K562 (cell line): Measurements from ENCODE around the gene HLA-B. TPM values are rescaled to one million over a fixed set of nuclear protein-coding genes. Genes with fewer than 3 reads are reported as not detected.

Source experiments
- BHLHE40 ChIP-seq: IDR thresholded peaks from 2 replicates; pipeline ENCODE4 v1.6.1; 2011; ENCODE audit warnings: low read length, improper control_type of control experiment
- HNRNPLL ChIP-seq: fragments of 200-400 bp; formaldehyde crosslinking; IDR thresholded peaks from 2 replicates; pipeline ENCODE4 v1.6.1; 2017; ENCODE audit warnings: low read length, low read depth, mild to moderate bottlenecking; ENCODE audit not compliant: poor library complexity, severe bottlenecking
- JUND ChIP-seq, 2 experiments: IDR thresholded peaks; 2 replicates in 1 of 2; 3 replicates in 1 of 2; pipeline ENCODE4 v1.6.1; 2011; ENCODE audit warnings: borderline replicate concordance in 2 of 2, low read depth in 2 of 2, low read length in 2 of 2, improper control_type of control experiment in 1 of 2, missing biosample characterization in 1 of 2, missing genetic modification characterization in 1 of 2, missing genetic modification reagents in 1 of 2
- L3MBTL2 ChIP-seq: fragments of 450-650 bp; IDR thresholded peaks from 2 replicates; pipeline ENCODE4 v1.6.1; 2016; ENCODE audit warnings: mild to moderate bottlenecking, moderate library complexity
- LCOR ChIP-seq: sonication (generic); formaldehyde crosslinking; IDR thresholded peaks from 2 replicates; pipeline ENCODE4 v1.8.0; 2022; ENCODE audit warnings: mild to moderate bottlenecking, missing genetic modification reagents
- MTA2 ChIP-seq: fragments of 450-650 bp; IDR thresholded peaks from 2 replicates; pipeline ENCODE4 v1.6.1; 2016; ENCODE audit warnings: low read depth
- MYC ChIP-seq, 2 experiments: fragments of 250-450 bp in 1 of 2; sonication (Bioruptor Pico) in 1 of 2; IDR thresholded peaks; 2 replicates each; pipeline versions ENCODE4 v1.5.1 to v1.6.1; 2012 to 2021; ENCODE audit warnings: low read depth in 2 of 2, borderline replicate concordance in 1 of 2, improper control_type of control experiment in 1 of 2, low read length in 1 of 2, mild to moderate bottlenecking in 1 of 2, moderate library complexity in 1 of 2
- NFIC ChIP-seq: fragments of 450-650 bp; IDR thresholded peaks from 2 replicates; pipeline ENCODE4 v1.6.1; 2017; ENCODE audit warnings: mild to moderate bottlenecking, inconsistent platforms
- SREBF1 ChIP-seq: fragments of 150-350 bp; IDR thresholded peaks from 2 replicates; pipeline ENCODE4 v1.6.1; 2014; ENCODE audit warnings: antibody characterized with exemption, low read depth, low read length, borderline replicate concordance
- SUPT5H ChIP-seq: fragments of 450-650 bp; IDR thresholded peaks from 2 replicates; pipeline ENCODE4 v1.6.1; 2016
- TCF3 ChIP-seq: sonication (generic); formaldehyde crosslinking; IDR thresholded peaks from 2 replicates; pipeline ENCODE4 v1.4.0; 2020; ENCODE audit warnings: mild to moderate bottlenecking, missing genetic modification reagents
- TEAD4 ChIP-seq, 2 experiments: sonication (generic) in 1 of 2; formaldehyde crosslinking in 1 of 2; IDR thresholded peaks; 2 replicates each; pipeline versions ENCODE4 v1.6.1 to v1.8.0; 2012 to 2022; ENCODE audit warnings: borderline replicate concordance in 1 of 2, inconsistent platforms in 1 of 2, low read length in 1 of 2, mild to moderate bottlenecking in 1 of 2, missing genetic modification reagents in 1 of 2
- ZNF263 ChIP-seq: sonication (generic); formaldehyde crosslinking; IDR thresholded peaks from 2 replicates; pipeline ENCODE4 v1.8.0; 2022; ENCODE audit warnings: mild to moderate bottlenecking, missing genetic modification reagents, borderline replicate concordance
- polyA plus RNA-seq, 8 experiments: library from polyadenylated mRNA; depleted of rRNA in 4 of 8; stranded (reverse) in 5 of 8; unstranded in 3 of 8; fragments of >200 nt; fragmentation: Nextera tagmentation in 2 of 8; fragmentation: Illumina TruSeq in 1 of 8; extraction: Ambion mirVana in 2 of 8; extraction: Trizol in 1 of 8; gene quantifications; 2 replicates each; pipeline versions ENCODE4 v1.2.1 to v1.2.3, GENCODE V29; 2011 to 2014; ENCODE audit warnings: inconsistent platforms in 1 of 8, missing spikeins in 1 of 8
- total RNA-seq, 7 experiments: library from RNA; depleted of rRNA in 6 of 7; stranded (reverse); fragments of >200 nt in 6 of 7; fragmentation: Illumina TruSeq in 2 of 7; extraction: Trizol in 2 of 7; gene quantifications; 2 replicates each; pipeline versions ENCODE4 v1.2.1 to v1.2.3, GENCODE V29; 2011 to 2021; ENCODE audit warnings: low replicate concordance in 1 of 7
- TF ChIP-seq, protein P1 (sequence below), 2 experiments: fragments of 250-450 bp in 1 of 2; fragments of 450-650 bp in 1 of 2; sonication (Bioruptor Pico) in 1 of 2; IDR thresholded peaks; 2 replicates each; pipeline versions ENCODE4 v1.6.1 to v1.8.0; 2016 to 2021; ENCODE audit warnings: mild to moderate bottlenecking in 2 of 2, moderate library complexity in 2 of 2, missing compliant biosample characterization in 1 of 2, missing genetic modification characterization in 1 of 2
- TF ChIP-seq, protein P2 (sequence below): sonication (generic); formaldehyde crosslinking; IDR thresholded peaks from 2 replicates; pipeline ENCODE4 v1.9.0; 2022; ENCODE audit warnings: mild to moderate bottlenecking, missing genetic modification reagents
- TF ChIP-seq, protein P3 (sequence below): fragments of 450-650 bp; IDR thresholded peaks from 2 replicates; pipeline ENCODE4 v1.6.1; 2016
- TF ChIP-seq, protein P4 (sequence below), 3 experiments: fragments of 200-800 bp in 1 of 3; fragments of 250-450 bp in 1 of 3; fragments of 450-650 bp in 1 of 3; sonication (Bioruptor Pico) in 1 of 3; sonication (Bioruptor generic) in 1 of 3; formaldehyde crosslinking in 1 of 3; IDR thresholded peaks; 2 replicates each; pipeline versions ENCODE4 v1.6.1 to v1.8.0; 2016 to 2022; ENCODE audit warnings: mild to moderate bottlenecking in 2 of 3, missing genetic modification characterization in 2 of 3, missing compliant biosample characterization in 1 of 3, moderate library complexity in 1 of 3
- TF ChIP-seq, protein P5 (sequence below): fragments of 450-650 bp; IDR thresholded peaks from 2 replicates; pipeline ENCODE4 v1.6.1; 2016; ENCODE audit warnings: low read depth, mild to moderate bottlenecking, moderate library complexity

HLA-B gene
- total and polyA plus RNA-seq, 9 of the 15 experiments (the other 6 are each of a cell fraction or from before 2014, with no cell fraction given): 0.07 to 9.7 (median 0.65) TPM; not detected in 2

DNA sequence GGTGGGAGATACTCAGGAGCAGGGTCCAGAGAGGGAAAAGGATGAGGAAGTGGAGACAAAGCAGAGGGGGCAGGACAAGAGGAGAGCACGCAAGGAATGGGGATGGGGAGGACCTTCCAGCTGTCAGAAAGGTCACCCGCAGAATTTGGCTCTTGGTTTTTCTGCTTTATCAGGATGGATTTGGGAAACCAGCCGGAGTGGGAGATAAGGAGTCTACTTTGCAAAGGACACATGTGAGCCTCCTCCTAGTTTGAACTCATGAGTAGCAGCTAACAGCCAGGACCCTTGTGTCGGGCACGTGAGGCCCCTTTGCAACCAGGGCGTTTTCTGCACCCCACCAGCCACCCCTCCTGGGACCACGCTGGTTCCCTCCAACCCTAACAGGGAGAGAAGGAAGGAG is 38.9 kb upstream of the HLA-B start (continued):
- TF ChIP-seq, protein P1, sequence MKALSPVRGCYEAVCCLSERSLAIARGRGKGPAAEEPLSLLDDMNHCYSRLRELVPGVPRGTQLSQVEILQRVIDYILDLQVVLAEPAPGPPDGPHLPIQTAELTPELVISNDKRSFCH (CRISPR knock-in tag; IDR thresholded peaks at IDR 0.05): no peak
- TF ChIP-seq, protein P1 (tag; IDR thresholded peaks at IDR 0.05): peak; percentile 72; the same call in 1 of the 2 replicates
- TF ChIP-seq LCOR (CRISPR knock-in tag) (peak; percentile 96), MTA2 (peak; percentile 61), ZNF263 (CRISPR knock-in tag) (peak; percentile 83), JUND (IDR thresholded peaks at IDR 0.05; ENCODE audit: borderline replicate concordance, low read depth, low read length) (peak; percentile 34; the same call in 1 of the 2 replicates), JUND (tag; IDR thresholded peaks at IDR 0.05; ENCODE audit: borderline replicate concordance, low read depth, low read length) (no peak; the same call in 2 of the 3 replicates), SUPT5H (no peak), BHLHE40 (peak; percentile 91), HNRNPLL (no peak), SREBF1 (no peak), NFIC (peak; percentile 43), L3MBTL2 (peak; percentile 50; the same call in 1 of the 2 replicates), TEAD4 (IDR thresholded peaks at IDR 0.05; ENCODE audit: low read length) (peak; percentile 83), TEAD4 (CRISPR knock-in tag; IDR thresholded peaks at IDR 0.05; ENCODE audit: borderline replicate concordance) (no peak), TCF3 (CRISPR knock-in tag) (peak; percentile 81), MYC (IDR thresholded peaks at IDR 0.05; ENCODE audit: low read depth, low read length) (peak; percentile 77), MYC (CRISPR knock-in tag; IDR thresholded peaks at IDR 0.05; ENCODE audit: borderline replicate concordance, low read depth) (no peak)
- TF ChIP-seq, protein P2, sequence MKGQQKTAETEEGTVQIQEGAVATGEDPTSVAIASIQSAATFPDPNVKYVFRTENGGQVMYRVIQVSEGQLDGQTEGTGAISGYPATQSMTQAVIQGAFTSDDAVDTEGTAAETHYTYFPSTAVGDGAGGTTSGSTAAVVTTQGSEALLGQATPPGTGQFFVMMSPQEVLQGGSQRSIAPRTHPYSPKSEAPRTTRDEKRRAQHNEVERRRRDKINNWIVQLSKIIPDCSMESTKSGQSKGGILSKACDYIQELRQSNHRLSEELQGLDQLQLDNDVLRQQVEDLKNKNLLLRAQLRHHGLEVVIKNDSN (CRISPR knock-in tag): peak; percentile 43; the same call in 1 of the 2 replicates
- TF ChIP-seq, protein P3, sequence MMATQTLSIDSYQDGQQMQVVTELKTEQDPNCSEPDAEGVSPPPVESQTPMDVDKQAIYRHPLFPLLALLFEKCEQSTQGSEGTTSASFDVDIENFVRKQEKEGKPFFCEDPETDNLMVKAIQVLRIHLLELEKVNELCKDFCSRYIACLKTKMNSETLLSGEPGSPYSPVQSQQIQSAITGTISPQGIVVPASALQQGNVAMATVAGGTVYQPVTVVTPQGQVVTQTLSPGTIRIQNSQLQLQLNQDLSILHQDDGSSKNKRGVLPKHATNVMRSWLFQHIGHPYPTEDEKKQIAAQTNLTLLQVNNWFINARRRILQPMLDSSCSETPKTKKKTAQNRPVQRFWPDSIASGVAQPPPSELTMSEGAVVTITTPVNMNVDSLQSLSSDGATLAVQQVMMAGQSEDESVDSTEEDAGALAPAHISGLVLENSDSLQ: peak; percentile 51; the same call in 1 of the 2 replicates
- TF ChIP-seq, protein P4, sequence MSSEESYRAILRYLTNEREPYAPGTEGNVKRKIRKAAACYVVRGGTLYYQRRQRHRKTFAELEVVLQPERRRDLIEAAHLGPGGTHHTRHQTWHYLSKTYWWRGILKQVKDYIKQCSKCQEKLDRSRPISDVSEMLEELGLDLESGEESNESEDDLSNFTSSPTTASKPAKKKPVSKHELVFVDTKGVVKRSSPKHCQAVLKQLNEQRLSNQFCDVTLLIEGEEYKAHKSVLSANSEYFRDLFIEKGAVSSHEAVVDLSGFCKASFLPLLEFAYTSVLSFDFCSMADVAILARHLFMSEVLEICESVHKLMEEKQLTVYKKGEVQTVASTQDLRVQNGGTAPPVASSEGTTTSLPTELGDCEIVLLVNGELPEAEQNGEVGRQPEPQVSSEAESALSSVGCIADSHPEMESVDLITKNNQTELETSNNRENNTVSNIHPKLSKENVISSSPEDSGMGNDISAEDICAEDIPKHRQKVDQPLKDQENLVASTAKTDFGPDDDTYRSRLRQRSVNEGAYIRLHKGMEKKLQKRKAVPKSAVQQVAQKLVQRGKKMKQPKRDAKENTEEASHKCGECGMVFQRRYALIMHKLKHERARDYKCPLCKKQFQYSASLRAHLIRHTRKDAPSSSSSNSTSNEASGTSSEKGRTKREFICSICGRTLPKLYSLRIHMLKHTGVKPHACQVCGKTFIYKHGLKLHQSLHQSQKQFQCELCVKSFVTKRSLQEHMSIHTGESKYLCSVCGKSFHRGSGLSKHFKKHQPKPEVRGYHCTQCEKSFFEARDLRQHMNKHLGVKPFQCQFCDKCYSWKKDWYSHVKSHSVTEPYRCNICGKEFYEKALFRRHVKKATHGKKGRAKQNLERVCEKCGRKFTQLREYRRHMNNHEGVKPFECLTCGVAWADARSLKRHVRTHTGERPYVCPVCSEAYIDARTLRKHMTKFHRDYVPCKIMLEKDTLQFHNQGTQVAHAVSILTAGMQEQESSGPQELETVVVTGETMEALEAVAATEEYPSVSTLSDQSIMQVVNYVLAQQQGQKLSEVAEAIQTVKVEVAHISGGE (CRISPR knock-in tag; IDR thresholded peaks at IDR 0.05): 0 out of 6 replicates have a peak, but pooled peaks of 1 of the 3 experiments have one; percentile 36
- TF ChIP-seq, protein P5, sequence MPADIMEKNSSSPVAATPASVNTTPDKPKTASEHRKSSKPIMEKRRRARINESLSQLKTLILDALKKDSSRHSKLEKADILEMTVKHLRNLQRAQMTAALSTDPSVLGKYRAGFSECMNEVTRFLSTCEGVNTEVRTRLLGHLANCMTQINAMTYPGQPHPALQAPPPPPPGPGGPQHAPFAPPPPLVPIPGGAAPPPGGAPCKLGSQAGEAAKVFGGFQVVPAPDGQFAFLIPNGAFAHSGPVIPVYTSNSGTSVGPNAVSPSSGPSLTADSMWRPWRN: 0 out of 2 replicates have a peak, but pooled peaks have one; percentile 42
